PFSK-1 (cell line): ENCODE data around the gene ATG2B.

Source experiments
- FOXP2 ChIP-seq: optimal IDR thresholded peaks from 2 replicates; pipeline ENCODE3; 2011; ENCODE audit warnings: borderline replicate concordance, control low read depth, inconsistent platforms; ENCODE audit not compliant: insufficient read depth; ENCODE audit errors: extremely low read length, extremely low read depth
- POLR2AphosphoS5 ChIP-seq: IDR thresholded peaks from 2 replicates; pipeline ENCODE4 v1.6.1; 2012; ENCODE audit warnings: low read depth, mild to moderate bottlenecking, control low read depth, low read length, moderate library complexity
- REST ChIP-seq, 2 experiments: IDR thresholded peaks; 2 replicates each; pipeline versions ENCODE4 v1.6.1 to v1.8.0; 2011 to 2012; ENCODE audit warnings: low read depth in 2 of 2, low read length in 2 of 2, control low read depth in 1 of 2, inconsistent platforms in 1 of 2, mild to moderate bottlenecking in 1 of 2, moderate library complexity in 1 of 2; ENCODE audit not compliant: insufficient read depth in 1 of 2
- SIN3A ChIP-seq: IDR thresholded peaks from 2 replicates; pipeline ENCODE4 v1.6.1; 2012; ENCODE audit warnings: mild to moderate bottlenecking, low read length, moderate library complexity, borderline replicate concordance; ENCODE audit not compliant: insufficient read depth
- TAF1 ChIP-seq: IDR thresholded peaks from 2 replicates; pipeline ENCODE4 v1.6.1; 2012; ENCODE audit warnings: low read length, control low read depth, borderline replicate concordance; ENCODE audit not compliant: insufficient read depth

ATG2B gene

DNA sequence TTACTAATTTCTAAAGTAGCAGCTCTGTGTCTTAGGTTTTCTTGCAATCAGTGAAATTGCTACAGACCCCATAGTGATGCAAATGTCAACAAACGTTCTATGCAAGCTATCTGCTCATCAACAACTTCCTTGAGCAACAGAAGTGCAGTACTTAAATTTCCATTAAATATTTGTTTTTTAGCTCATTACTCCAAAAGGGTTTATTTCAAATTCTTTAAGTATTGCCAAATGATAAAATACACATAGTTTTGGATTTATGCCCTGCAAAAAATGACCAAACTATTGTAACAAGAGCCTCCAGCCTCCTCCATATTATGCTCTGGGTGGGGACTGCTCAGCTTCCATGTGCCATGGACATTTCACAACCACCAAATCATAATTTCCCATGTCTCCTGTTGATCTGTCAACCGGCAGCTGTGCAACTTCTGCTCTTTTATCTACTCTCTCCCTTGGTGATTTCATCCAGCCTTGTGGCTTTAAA is 102.8 kb downstream of the ATG2B start:
- TF ChIP-seq FOXP2, result no peak
- TF ChIP-seq POLR2AphosphoS5, result no peak
- no peak for TF ChIP-seq TAF1
- no peak for TF ChIP-seq REST (IDR thresholded peaks at IDR 0.05; ENCODE audit: insufficient read depth in 1 of 2, low read depth in 2 of 2, low read length in 2 of 2)
- TF ChIP-seq SIN3A, result no peak

DNA sequence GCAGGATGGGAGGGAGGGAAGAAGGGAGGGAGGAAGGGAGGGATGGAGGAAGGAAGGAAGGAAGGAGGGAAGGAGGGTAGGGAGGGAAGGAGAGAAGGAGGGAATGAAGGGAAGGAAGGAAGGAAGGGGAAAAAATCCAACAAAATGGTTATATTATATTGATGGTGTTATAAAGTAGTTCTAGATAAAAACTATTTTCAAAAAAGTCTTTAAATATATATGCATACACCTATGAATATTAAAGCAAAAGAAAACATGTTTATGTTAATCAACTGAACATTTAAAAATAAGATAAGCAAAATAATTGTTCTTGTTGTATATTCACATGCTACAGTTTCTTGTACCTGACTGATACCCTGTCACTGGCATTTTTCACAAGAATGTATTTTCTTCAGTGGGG is 105.2 kb downstream of the ATG2B start:
- no peak for TF ChIP-seq REST (IDR thresholded peaks at IDR 0.05; ENCODE audit: insufficient read depth in 1 of 2, low read depth in 2 of 2, low read length in 2 of 2)
- no peak for TF ChIP-seq TAF1

- no peak for TF ChIP-seq FOXP2
- no peak for TF ChIP-seq REST (IDR thresholded peaks at IDR 0.05; ENCODE audit: insufficient read depth in 1 of 2, low read depth in 2 of 2, low read length in 2 of 2)
- TF ChIP-seq SIN3A, result no peak
- TF ChIP-seq POLR2AphosphoS5, result no peak
- TF ChIP-seq TAF1, result no peak
These were observed 106.1 kb downstream of the ATG2B start for GRCh38 chr14:96257056-96257455.

GRCh38 chr14:96256407-96256806 is 106.7 kb downstream of the ATG2B start:
- TF ChIP-seq POLR2AphosphoS5, result no peak
- TF ChIP-seq TAF1, result no peak
- no peak for TF ChIP-seq FOXP2

- no peak for TF ChIP-seq REST (IDR thresholded peaks at IDR 0.05; ENCODE audit: insufficient read depth in 1 of 2, low read depth in 2 of 2, low read length in 2 of 2)
- TF ChIP-seq FOXP2, result no peak
- TF ChIP-seq SIN3A, result no peak
- no peak for TF ChIP-seq TAF1
- no peak for TF ChIP-seq POLR2AphosphoS5
These were observed 107.4 kb downstream of the ATG2B start, which contains the start of gene BDKRB1 for GRCh38 chr14:96255501-96256366. BDKRB1 (plus strand) TSS chr14:96256210; CDS start chr14:96263683, 7,473 bp downstream.
